ENCODE measurements around the gene SLC25A1.

SLC25A1 gene

DNA sequence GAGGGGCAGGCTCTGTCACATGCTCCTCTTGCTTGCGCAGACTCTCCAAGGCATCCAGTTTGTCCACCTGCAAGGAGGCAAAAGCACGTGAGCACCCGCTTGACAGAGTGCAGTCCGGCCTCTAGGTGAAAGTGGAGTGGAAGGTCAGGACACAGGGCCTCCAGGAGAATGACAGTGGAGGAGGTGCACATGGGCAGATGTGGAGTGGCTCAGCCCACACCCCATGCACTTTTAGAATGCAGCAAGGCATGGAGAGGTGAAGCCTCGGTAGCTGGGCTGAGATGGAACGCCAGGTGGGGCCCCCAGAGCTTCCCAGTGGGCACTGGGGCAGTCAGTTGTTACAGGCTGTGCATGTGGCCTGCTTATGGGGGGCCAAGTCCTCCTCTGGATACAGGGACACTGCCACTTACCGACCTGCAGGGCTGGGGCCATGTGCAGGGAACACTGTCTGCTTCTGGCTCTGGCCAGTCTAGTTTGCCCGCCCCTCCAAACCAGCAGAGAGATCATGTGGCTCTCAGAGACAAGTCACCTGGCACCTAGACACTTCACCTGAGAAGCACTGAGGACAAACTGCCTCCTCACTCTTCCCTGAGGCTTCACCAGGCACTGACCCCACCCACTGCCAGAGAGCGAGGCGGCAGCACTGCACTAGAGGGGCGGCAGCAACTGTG lies 2.3 kb upstream of the SLC25A1 start:
- peak overlapping the region in 2 of 3 experiments; percentile 46 to 47 for H3K4me3 Mint-ChIP-seq

GRCh38 chr22:19180234-19180633 lies 1.7 kb upstream of the SLC25A1 start:
- no peak overlapping the region for H3K27ac Mint-ChIP-seq
- H3K36me3 Mint-ChIP-seq (ENCODE audit: low read depth), result no peaks in the 10 kb centered on the region
- TF ChIP-seq CTCF (IDR thresholded peaks at IDR 0.05; ENCODE audit: unreplicated experiment in 3 of 3), result no peak
- H3K4me1 Mint-ChIP-seq, result peaks cover 14% of the 10 kb centered on the region
- no peaks in the 10 kb centered on the region for H3K9me3 Mint-ChIP-seq
- peak overlapping the region in 2 of 3 experiments; percentile 46 to 47 for H3K4me3 Mint-ChIP-seq
- H3K27me3 Mint-ChIP-seq (ENCODE audit: low read depth), result no peaks in the 10 kb centered on the region

More for the DNA sequence above, 2.3 kb upstream of the SLC25A1 start:
- no peak for TF ChIP-seq CTCF (IDR thresholded peaks at IDR 0.05; ENCODE audit: unreplicated experiment in 3 of 3)
- H3K4me1 Mint-ChIP-seq, result peaks cover 12% of the 10 kb centered on the region
- H3K27ac Mint-ChIP-seq, result no peak overlapping the region
- H3K9me3 Mint-ChIP-seq, result no peaks in the 10 kb centered on the region
- no peaks in the 10 kb centered on the region for H3K36me3 Mint-ChIP-seq (ENCODE audit: low read depth)
- no peaks in the 10 kb centered on the region for H3K27me3 Mint-ChIP-seq (ENCODE audit: low read depth)

DNA sequence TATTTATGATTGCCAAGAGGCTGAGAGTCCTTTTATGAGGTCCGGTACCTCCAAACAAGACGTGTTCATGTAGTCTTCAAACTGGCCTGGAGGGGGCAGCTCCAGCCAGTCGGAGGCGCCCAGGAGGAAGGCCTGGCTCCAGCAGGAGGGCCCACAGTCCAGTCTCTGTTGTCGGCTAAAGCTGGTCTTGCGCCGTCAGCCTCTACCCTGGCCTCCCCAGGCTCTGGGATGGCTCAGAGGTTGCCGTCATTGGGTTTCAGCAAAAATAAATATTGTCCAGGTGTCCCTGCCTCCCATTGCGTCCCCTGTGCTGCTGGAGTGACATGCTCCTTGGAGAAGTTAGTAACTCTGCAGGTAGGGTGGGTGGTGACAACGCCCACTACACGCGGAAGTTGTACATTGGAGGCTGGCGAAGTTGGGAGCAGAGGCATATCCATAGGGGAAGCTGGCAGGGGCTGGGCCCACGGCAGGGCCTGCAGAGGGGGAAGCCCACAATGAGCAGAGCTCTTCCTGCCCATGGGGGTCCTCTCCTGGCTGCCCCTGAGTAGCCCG lies 1.0 kb upstream of the SLC25A1 start:
- H3K27me3 Mint-ChIP-seq (ENCODE audit: low read depth), result no peaks in the 10 kb centered on the region
- peak; percentile 69 to 82 (median 70) for TF ChIP-seq CTCF (IDR thresholded peaks at IDR 0.05; ENCODE audit: unreplicated experiment in 3 of 3)
- H3K4me3 Mint-ChIP-seq, result peak overlapping the region; percentile 84 to 96 (median 91)
- no peaks in the 10 kb centered on the region for H3K36me3 Mint-ChIP-seq (ENCODE audit: low read depth)
- H3K4me1 Mint-ChIP-seq, result peaks cover 14% of the 10 kb centered on the region
- no peaks in the 10 kb centered on the region for H3K9me3 Mint-ChIP-seq
- H3K27ac Mint-ChIP-seq, result peak overlapping the region; percentile 89 to 98 (median 95)

- Mint-ChIP-seq H3K4me3 (peak overlapping the region; percentile 41 to 75 (median 69)), H3K27me3 (ENCODE audit: low read depth) (peaks cover 1% of the 10 kb centered on the region)
Measured at GRCh38 chr22:19178065-19178656, 375 bp downstream of the SLC25A1 start.

GRCh38 chr22:19177164-19178064 lies 1.1 kb downstream of the SLC25A1 start:
- Mint-ChIP-seq H3K4me3 (peak overlapping the region; percentile 78 to 86 (median 85)), H3K27ac (peak overlapping the region in 1 of 3 experiments; percentile 54), H3K36me3 (ENCODE audit: low read depth) (no peaks in the 10 kb centered on the region), H3K27me3 (ENCODE audit: low read depth) (peaks cover 3% of the 10 kb centered on the region), H3K9me3 (no peaks in the 10 kb centered on the region), H3K4me1 (peaks cover 26% of the 10 kb centered on the region)
- TF ChIP-seq CTCF (IDR thresholded peaks at IDR 0.05; ENCODE audit: unreplicated experiment in 3 of 3), result no peak

More at GRCh38 chr22:19178065-19178656, 375 bp downstream of the SLC25A1 start:
- Mint-ChIP-seq H3K9me3 (no peaks in the 10 kb centered on the region), H3K4me1 (peaks cover 18% of the 10 kb centered on the region), H3K27ac (no peak overlapping the region), H3K36me3 (ENCODE audit: low read depth) (no peaks in the 10 kb centered on the region)
- no peak for TF ChIP-seq CTCF (IDR thresholded peaks at IDR 0.05; ENCODE audit: unreplicated experiment in 3 of 3)

Data from nephron (organoid).